IMR-90 (cell line): ENCODE data around the gene FGFRL1. TPM values are rescaled to one million over a fixed set of nuclear protein-coding genes. Genes with fewer than 3 reads are reported as not detected.

Experiments
- ATAC-seq: fragments of 200-7000 bp; cut with Tn5 transposase; 2 replicates; pipeline ENCODE4 v1.9.1; 2020; ENCODE audit warnings: low read depth, mild to moderate bottlenecking, moderate library complexity
- BruUV-seq: library from RNA; stranded (reverse); fragments of 400-500 nt; replicated peaks from 2 replicates; lab custom pipeline; 2021; lab: Mats Ljungman, UMichigan
- CTCF ChIA-PET: fragments of 300-600 bp; formaldehyde crosslinking; extraction: SDS; loops from one replicate; lab custom pipeline; 2021; ENCODE audit warnings: antibody characterized with exemption; lab: Yijun Ruan, JAX
- POLR2A ChIA-PET: fragments of 300-600 bp; sonication (Branson Sonifier 250); formaldehyde crosslinking; loops from one replicate; lab custom pipeline; 2022; ENCODE audit warnings: antibody characterized with exemption; ENCODE audit not compliant: unreplicated experiment; lab: Charles Lee
- DNase-seq: peaks from one replicate; pipeline ENCODE4 v3.0.0; 2013
- H2AFZ ChIP-seq: replicated peaks from 2 replicates; pipeline ENCODE3; 2013; ENCODE audit warnings: low read length, mild to moderate bottlenecking; ENCODE audit not compliant: poor library complexity
- H2AK5ac ChIP-seq: 2 replicates; pipeline ENCODE4 v1.6.1; 2013; ENCODE audit warnings: low read depth, low read length, inconsistent platforms
- H2AK9ac ChIP-seq: replicated peaks from 2 replicates; pipeline ENCODE3; 2013; ENCODE audit warnings: mild to moderate bottlenecking, low read depth, low read length, moderate library complexity; ENCODE audit not compliant: poor library complexity
- H2BK120ac ChIP-seq: 2 replicates; pipeline ENCODE4 v1.6.1; 2013; ENCODE audit warnings: low read depth, low read length, inconsistent platforms
- H2BK15ac ChIP-seq: 3 replicates; pipeline ENCODE4 v1.6.1; 2013; ENCODE audit warnings: low read depth, low read length, inconsistent platforms
- H2BK20ac ChIP-seq: 2 replicates; pipeline ENCODE4 v1.6.1; 2013; ENCODE audit warnings: low read depth, mild to moderate bottlenecking, inconsistent platforms, low read length, moderate library complexity
- H2BK5ac ChIP-seq: 2 replicates; pipeline ENCODE4 v1.6.1; 2013; ENCODE audit warnings: mild to moderate bottlenecking, low read depth, low read length, inconsistent platforms; ENCODE audit not compliant: poor library complexity, severe bottlenecking
- H3K14ac ChIP-seq: replicated peaks from 2 replicates; pipeline ENCODE4 v1.6.1; 2013; ENCODE audit warnings: low read depth, low read length, inconsistent platforms
- H3K18ac ChIP-seq: 2 replicates; pipeline ENCODE4 v1.6.1; 2013; ENCODE audit warnings: low read depth, low read length, control low read depth
- H3K23ac ChIP-seq: 2 replicates; pipeline ENCODE4 v1.6.1; 2013; ENCODE audit warnings: low read depth, low read length, inconsistent platforms
- H3K27ac ChIP-seq: 2 replicates; pipeline ENCODE4 v1.5.1; 2013; ENCODE audit warnings: mild to moderate bottlenecking, control low read depth, low read length; ENCODE audit not compliant: insufficient read depth
- H3K27me3 ChIP-seq: 2 replicates; pipeline ENCODE4 v1.6.1; 2013; ENCODE audit warnings: low read length; ENCODE audit not compliant: control insufficient read depth, insufficient read depth
- H3K36me3 ChIP-seq: 2 replicates; pipeline ENCODE4 v1.6.1; 2013; ENCODE audit warnings: low read length, mixed read lengths; ENCODE audit not compliant: control insufficient read depth, insufficient read depth
- H3K4ac ChIP-seq: 2 replicates; pipeline ENCODE4 v1.6.1; 2013; ENCODE audit warnings: low read depth, low read length, inconsistent platforms
- H3K4me1 ChIP-seq: 2 replicates; pipeline ENCODE4 v1.6.1; 2013; ENCODE audit warnings: low read length, mixed read lengths; ENCODE audit not compliant: control insufficient read depth, insufficient read depth
- H3K4me2 ChIP-seq: 2 replicates; pipeline ENCODE4 v1.6.1; 2013; ENCODE audit warnings: low read depth, mild to moderate bottlenecking, control low read depth, low read length, moderate library complexity
- H3K4me3 ChIP-seq: 2 replicates; pipeline ENCODE4 v1.5.1; 2013; ENCODE audit warnings: low read depth, mild to moderate bottlenecking, control low read depth, low read length, moderate library complexity; ENCODE audit not compliant: insufficient read depth
- H3K56ac ChIP-seq: 2 replicates; pipeline ENCODE4 v1.6.1; 2013; ENCODE audit warnings: low read length, inconsistent platforms; ENCODE audit not compliant: insufficient read depth; ENCODE audit errors: extremely low read depth
- H3K79me1 ChIP-seq, 2 experiments: 2 replicates each; pipeline ENCODE4 v1.6.1; 2013; ENCODE audit warnings: low read length in 2 of 2, inconsistent platforms in 1 of 2, low read depth in 1 of 2
- H3K9ac ChIP-seq: 2 replicates; pipeline ENCODE4 v1.6.1; 2013; ENCODE audit warnings: low read depth, low read length, control low read depth
- H3K9me1 ChIP-seq: 2 replicates; pipeline ENCODE4 v1.6.1; 2013; ENCODE audit warnings: low read length, inconsistent platforms; ENCODE audit not compliant: insufficient read depth
- H3K9me3 ChIP-seq: 2 replicates; pipeline ENCODE4 v1.6.1; 2013; ENCODE audit warnings: low read length; ENCODE audit not compliant: control insufficient read depth, insufficient read depth
- H4K20me1 ChIP-seq: 2 replicates; pipeline ENCODE4 v1.6.1; 2013; ENCODE audit warnings: low read length, inconsistent platforms; ENCODE audit not compliant: insufficient read depth
- H4K5ac ChIP-seq: 2 replicates; pipeline ENCODE4 v1.6.1; 2013; ENCODE audit warnings: mild to moderate bottlenecking, low read depth, low read length, control low read depth
- H4K8ac ChIP-seq, 2 experiments: 2 replicates each; pipeline ENCODE4 v1.6.1; 2013; ENCODE audit warnings: low read depth in 2 of 2, low read length in 2 of 2, control low read depth in 1 of 2, inconsistent platforms in 1 of 2
- H4K91ac ChIP-seq: 2 replicates; pipeline ENCODE4 v1.6.1; 2013; ENCODE audit warnings: low read depth, low read length, inconsistent platforms; ENCODE audit not compliant: insufficient read depth
- BHLHE40 ChIP-seq: fragments of 150-350 bp; IDR thresholded peaks from 2 replicates; pipeline ENCODE4 v1.6.1; 2016; ENCODE audit warnings: mild to moderate bottlenecking, low read depth, low read length
- MAFK ChIP-seq: IDR thresholded peaks from 2 replicates; pipeline ENCODE4 v1.6.1; 2012; ENCODE audit warnings: low read depth, low read length, improper control_type of control experiment
- RFX5 ChIP-seq: IDR thresholded peaks from 2 replicates; pipeline ENCODE4 v1.8.0; 2012; ENCODE audit warnings: low read depth, mild to moderate bottlenecking, low read length, moderate library complexity
- WGBS, 2 experiments: methylation state at CpG; one replicate each; pipeline versions ENCODE4 v1.1.5 to v1.1.7; 2013; ENCODE audit warnings: missing lambda C conversion rate in 2 of 2; ENCODE audit not compliant: insufficient read length in 1 of 2; ENCODE audit errors: extremely low coverage in 2 of 2; 5-methylcytosine and 5-hydroxymethylcytosine counted together
- dilution Hi-C: fragments of 300-500 bp; cut with HindIII; formaldehyde crosslinking; loops from one replicate; pipeline ENCODE4 v1.14.3; 2018; ENCODE audit warnings: low sequenced_read_pairs; ENCODE audit not compliant: unreplicated experiment
- in situ Hi-C: fragments of 300-500 bp; cut with MboI; formaldehyde crosslinking; loops from 3 replicates; pipeline ENCODE4 v1.14.3; 2019; ENCODE audit warnings: low sequenced_read_pairs, inconsistent platforms, mixed read lengths
- intact Hi-C: fragments of 100-400 bp; cut with micrococcal nuclease; formaldehyde crosslinking; loops from 2 replicates; pipeline ENCODE4 v1.10.0; 2022
- polyA plus RNA-seq, 3 experiments: library from polyadenylated mRNA; depleted of rRNA; stranded (reverse); fragments of >200 nt; gene quantifications; 2 replicates each; pipeline ENCODE4 v1.2.3, GENCODE V29; 2012; ENCODE audit warnings: low replicate concordance in 1 of 3
- total RNA-seq: library from RNA; depleted of rRNA; stranded (reverse); fragments of >200 nt; gene quantifications from 2 replicates; pipeline ENCODE4 v1.2.3, GENCODE V29; 2012
- TF ChIP-seq, protein P1 (sequence below): fragments of 150-350 bp; IDR thresholded peaks from 2 replicates; pipeline ENCODE4 v1.6.1; 2017; ENCODE audit warnings: mild to moderate bottlenecking, antibody characterized with exemption, low read length, low read depth
- TF ChIP-seq, protein P2 (sequence below): conservative IDR thresholded peaks from 2 replicates; pipeline ENCODE4 v1.5.1; 2012; ENCODE audit warnings: mild to moderate bottlenecking, low read depth, low read length, improper control_type of control experiment

FGFRL1 gene
- total and polyA plus RNA-seq, 2 of the 4 experiments (the other 2 are of a cell fraction) = 49.3 to 78.8 TPM

DNA sequence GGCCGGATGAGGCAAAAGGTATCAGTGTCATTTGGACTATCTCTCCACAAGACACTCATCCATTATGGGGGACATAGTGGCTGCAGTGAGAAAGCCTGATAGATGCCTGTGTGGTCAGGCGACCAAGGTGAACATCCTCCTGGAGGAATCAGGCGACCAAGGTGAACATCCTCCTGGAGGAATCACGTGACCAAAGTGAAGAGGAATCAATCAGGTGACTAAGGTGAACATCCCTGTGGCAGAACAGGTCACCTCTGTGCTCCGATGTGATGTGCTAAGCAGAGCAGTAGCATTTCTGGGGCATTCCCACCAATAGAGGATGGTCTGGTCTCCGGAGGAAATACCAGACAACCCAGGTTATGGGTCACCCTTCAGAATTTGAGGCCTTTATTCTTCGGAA lies 58.0 kb downstream of the FGFRL1 start:
- H3K79me1 ChIP-seq = no peaks in the 10 kb centered on the region
- dilution Hi-C loops (no loop called here), in situ Hi-C loops (no loop called here), intact Hi-C loops (no loop called here)
- H3K14ac ChIP-seq = no peak overlapping the region
- no peak overlapping the region for H2AK5ac ChIP-seq
- H3K4me3 ChIP-seq = no peak overlapping the region
- H3K9ac ChIP-seq = no peak overlapping the region
- H2BK15ac ChIP-seq = no peak overlapping the region
- POLR2A ChIA-PET = no interaction called here
- BruUV-seq = no TSS peak
- H3K18ac ChIP-seq = no peak overlapping the region
- H3K4me1 ChIP-seq = no peaks in the 10 kb centered on the region
- CTCF ChIA-PET = no interaction called here
- no peak overlapping the region for H4K8ac ChIP-seq
- H3K9me1 ChIP-seq = no peaks in the 10 kb centered on the region
- TF ChIP-seq RFX5 (no peak), MAFK (no peak), BHLHE40 (no peak)
- TF ChIP-seq, protein P1, sequence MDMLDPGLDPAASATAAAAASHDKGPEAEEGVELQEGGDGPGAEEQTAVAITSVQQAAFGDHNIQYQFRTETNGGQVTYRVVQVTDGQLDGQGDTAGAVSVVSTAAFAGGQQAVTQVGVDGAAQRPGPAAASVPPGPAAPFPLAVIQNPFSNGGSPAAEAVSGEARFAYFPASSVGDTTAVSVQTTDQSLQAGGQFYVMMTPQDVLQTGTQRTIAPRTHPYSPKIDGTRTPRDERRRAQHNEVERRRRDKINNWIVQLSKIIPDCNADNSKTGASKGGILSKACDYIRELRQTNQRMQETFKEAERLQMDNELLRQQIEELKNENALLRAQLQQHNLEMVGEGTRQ = 0 out of 2 replicates have a peak, but pooled peaks have one; percentile 25
- TF ChIP-seq, protein P2, sequence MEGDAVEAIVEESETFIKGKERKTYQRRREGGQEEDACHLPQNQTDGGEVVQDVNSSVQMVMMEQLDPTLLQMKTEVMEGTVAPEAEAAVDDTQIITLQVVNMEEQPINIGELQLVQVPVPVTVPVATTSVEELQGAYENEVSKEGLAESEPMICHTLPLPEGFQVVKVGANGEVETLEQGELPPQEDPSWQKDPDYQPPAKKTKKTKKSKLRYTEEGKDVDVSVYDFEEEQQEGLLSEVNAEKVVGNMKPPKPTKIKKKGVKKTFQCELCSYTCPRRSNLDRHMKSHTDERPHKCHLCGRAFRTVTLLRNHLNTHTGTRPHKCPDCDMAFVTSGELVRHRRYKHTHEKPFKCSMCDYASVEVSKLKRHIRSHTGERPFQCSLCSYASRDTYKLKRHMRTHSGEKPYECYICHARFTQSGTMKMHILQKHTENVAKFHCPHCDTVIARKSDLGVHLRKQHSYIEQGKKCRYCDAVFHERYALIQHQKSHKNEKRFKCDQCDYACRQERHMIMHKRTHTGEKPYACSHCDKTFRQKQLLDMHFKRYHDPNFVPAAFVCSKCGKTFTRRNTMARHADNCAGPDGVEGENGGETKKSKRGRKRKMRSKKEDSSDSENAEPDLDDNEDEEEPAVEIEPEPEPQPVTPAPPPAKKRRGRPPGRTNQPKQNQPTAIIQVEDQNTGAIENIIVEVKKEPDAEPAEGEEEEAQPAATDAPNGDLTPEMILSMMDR = no peak
- H3K27me3 ChIP-seq = peaks cover 35% of the 10 kb centered on the region
- no peak overlapping the region for H2BK120ac ChIP-seq
- H3K27ac ChIP-seq = no peak overlapping the region
- no peak overlapping the region for H2AFZ ChIP-seq
- peaks cover 3% of the 10 kb centered on the region for H3K9me3 ChIP-seq
- H2BK5ac ChIP-seq = no peak overlapping the region
- DNase-seq (no peak), ATAC-seq (no peak)
- H4K91ac ChIP-seq = no peak overlapping the region
- H3K4me2 ChIP-seq = no peak overlapping the region
- H3K4ac ChIP-seq = no peak overlapping the region
- H4K20me1 ChIP-seq = no peaks in the 10 kb centered on the region
- H3K23ac ChIP-seq = no peak overlapping the region
- no peak overlapping the region for H2BK20ac ChIP-seq
- no peak overlapping the region for H4K5ac ChIP-seq
- 58% methylated on average over 5 of the region's 7 CpGs; no CpG with 5 or more reads in 1 of the 2 experiments for WGBS, 2 experiments
- no peak overlapping the region for H2AK9ac ChIP-seq
- no peaks in the 10 kb centered on the region for H3K36me3 ChIP-seq
- no peak overlapping the region for H3K56ac ChIP-seq
